Measurements from ENCODE around the gene NR2F2. TPM values are rescaled to one million over a fixed set of nuclear protein-coding genes. Genes with fewer than 3 reads are reported as not detected.

NR2F2 gene
- polyA plus RNA-seq, 1 of the 3 experiments (the other 2 are of a cell fraction): 3.9 TPM

- H4K20me1 ChIP-seq (ENCODE audit: insufficient read depth): no peaks in the 10 kb centered on the region
- peak overlapping the region; percentile 74 for H2AFZ ChIP-seq (ENCODE audit: low read depth)
- no peaks in the 10 kb centered on the region for H3K36me3 ChIP-seq (replicated peaks in 1 of 2; ENCODE audit: control insufficient read depth in 1 of 2, insufficient read depth in 2 of 2, low read length in 1 of 2)
- ChIA-PET CTCF (interaction anchor here (0.7 to 4.7 kb wide), 34 partner anchors 9 to 1657 kb away, joined by 3 to 42 read pairs (median 5); no protein-coding TSS in a partner anchor), POLR2A (no interaction called here)
- peaks cover 4% of the 10 kb centered on the region for H3F3A ChIP-seq (replicated peaks; ENCODE audit: insufficient read depth)
- peaks cover 0 to 3% of the 10 kb centered on the region in 2 experiments; a peak in 1 of 4 replicates for H3K4me1 ChIP-seq (ENCODE audit: control insufficient read depth in 1 of 2, insufficient read depth in 2 of 2, low read depth in 1 of 2, low read length in 1 of 2)
- WGBS (ENCODE audit: low lambda C conversion rate): 4% methylated on average over 33 of the region's 36 CpGs
- H3K4me2 ChIP-seq: peak overlapping the region; percentile 93
- TF ChIP-seq GATA2 (CRISPR knock-in tag; IDR thresholded peaks at IDR 0.05) (no peak), EZH2phosphoT487 (IDR thresholded peaks at IDR 0.05; ENCODE audit: borderline replicate concordance, low read depth) (0 out of 2 replicates have a peak, but pooled peaks have one; percentile 76), MEF2A (IDR thresholded peaks at IDR 0.05; ENCODE audit: borderline replicate concordance, low read depth) (no peak), JUND (IDR thresholded peaks at IDR 0.05) (no peak), SMC3 (IDR thresholded peaks at IDR 0.05; ENCODE audit: low read depth, low read length) (no peak)
- no peak overlapping the region for H3K27ac ChIP-seq (ENCODE audit: low read depth in 2 of 2, low read length in 1 of 2)
- no peaks in the 10 kb centered on the region for H3K79me2 ChIP-seq (ENCODE audit: insufficient read depth)
- H3K9me2 ChIP-seq: no peaks in the 10 kb centered on the region
- no peak for DNase-seq
- no peaks in the 10 kb centered on the region for H3K9me3 ChIP-seq
- peaks cover 72% of the 10 kb centered on the region for H3K27me3 ChIP-seq (ENCODE audit: insufficient read depth)
- peak overlapping the region; percentile 37 to 58 for H3K4me3 ChIP-seq (ENCODE audit: low read depth in 2 of 2, low read length in 1 of 2)
- H3K9ac ChIP-seq: no peak overlapping the region
Observed at GRCh38 chr15:96326328-96327154, 4.0 kb upstream of the NR2F2 start.

- Histone ChIP-seq H4K20me1 (ENCODE audit: insufficient read depth) (no peaks in the 10 kb centered on the region), H3K27ac (ENCODE audit: low read depth in 2 of 2, low read length in 1 of 2) (no peak overlapping the region), H3K4me3 (ENCODE audit: low read depth in 2 of 2, low read length in 1 of 2) (peak overlapping the region; percentile 37 to 58), H3K4me1 (ENCODE audit: control insufficient read depth in 1 of 2, insufficient read depth in 2 of 2, low read depth in 1 of 2, low read length in 1 of 2) (peaks cover 0 to 3% of the 10 kb centered on the region in 2 experiments; a peak in 1 of 4 replicates), H3K79me2 (ENCODE audit: insufficient read depth) (0 out of 2 replicates have a peak, but pooled peaks cover 1% of the 10 kb centered on the region), H3K9me3 (no peaks in the 10 kb centered on the region), H3K36me3 (replicated peaks in 1 of 2; ENCODE audit: control insufficient read depth in 1 of 2, insufficient read depth in 2 of 2, low read length in 1 of 2) (no peaks in the 10 kb centered on the region), H2AFZ (ENCODE audit: low read depth) (peak overlapping the region; percentile 74; the same call in 1 of the 2 replicates), H3K9ac (no peak overlapping the region), H3K9me2 (no peaks in the 10 kb centered on the region), H3K4me2 (peak overlapping the region; percentile 93), H3F3A (replicated peaks; ENCODE audit: insufficient read depth) (peaks cover 4% of the 10 kb centered on the region), H3K27me3 (ENCODE audit: insufficient read depth) (peaks cover 65% of the 10 kb centered on the region)
- ChIA-PET CTCF (interaction anchor here (0.6 to 4.7 kb wide), 37 partner anchors 9 to 1657 kb away, joined by 3 to 42 read pairs (median 5); no protein-coding TSS in a partner anchor), POLR2A (no interaction called here)
- peak; percentile 65 for DNase-seq
- 1% methylated on average over 14 of the region's 14 CpGs for WGBS (ENCODE audit: low lambda C conversion rate)
- TF ChIP-seq RAD21 (IDR thresholded peaks at IDR 0.05; ENCODE audit: low read length): peak; percentile 80
- peak; percentile 76 for TF ChIP-seq SMC3 (IDR thresholded peaks at IDR 0.05; ENCODE audit: low read depth, low read length)
- TF ChIP-seq RCOR1 (IDR thresholded peaks at IDR 0.05; ENCODE audit: low read length): no peak
- peak; percentile 49 for TF ChIP-seq MAX (IDR thresholded peaks at IDR 0.05; ENCODE audit: low read depth)
- peak; percentile 88 for TF ChIP-seq CTCF (IDR thresholded peaks at IDR 0.05)
Observed at GRCh38 chr15:96327155-96327741, 3.3 kb upstream of the NR2F2 start.
